Hepatocyte (in vitro differentiated cells): ENCODE measurements around the gene NPW. TPM values are rescaled to one million over a fixed set of nuclear protein-coding genes. Genes with fewer than 3 reads are reported as not detected.

Source experiments
- DNase-seq: peaks from one replicate; pipeline ENCODE4 v3.0.0-alpha.2; 2016; ENCODE audit warnings: low spot score
- H2AFZ ChIP-seq: fragments of 200-600 bp; sonication (generic); 2 replicates; pipeline ENCODE4 v1.6.0; 2016; ENCODE audit warnings: antibody characterized with exemption, mild to moderate bottlenecking
- H3K27ac ChIP-seq: fragments of 200-600 bp; sonication (generic); 2 replicates; pipeline ENCODE4 v1.5.1; 2016; ENCODE audit warnings: mild to moderate bottlenecking
- H3K27me3 ChIP-seq: fragments of 200-600 bp; sonication (generic); 2 replicates; pipeline ENCODE4 v1.6.1; 2016
- H3K36me3 ChIP-seq: fragments of 200-600 bp; sonication (generic); replicated peaks from 2 replicates; pipeline ENCODE4 v1.5.1; 2016; ENCODE audit warnings: low read depth; ENCODE audit not compliant: insufficient read depth
- H3K4me1 ChIP-seq: fragments of 200-600 bp; sonication (generic); 2 replicates; pipeline ENCODE4 v1.5.1; 2016; ENCODE audit warnings: mild to moderate bottlenecking, moderate library complexity; ENCODE audit not compliant: insufficient read depth
- H3K4me2 ChIP-seq: fragments of 200-600 bp; sonication (generic); 2 replicates; pipeline ENCODE4 v1.6.0; 2016
- H3K4me3 ChIP-seq: fragments of 200-600 bp; sonication (generic); 2 replicates; pipeline ENCODE4 v1.5.1; 2016; ENCODE audit warnings: mild to moderate bottlenecking
- H3K79me2 ChIP-seq: fragments of 200-600 bp; sonication (generic); 2 replicates; pipeline ENCODE4 v1.6.0; 2017; ENCODE audit warnings: mild to moderate bottlenecking
- H3K9me2 ChIP-seq: fragments of 200-600 bp; sonication (generic); replicated peaks from 2 replicates; pipeline ENCODE4 v1.6.0; 2017; ENCODE audit warnings: mild to moderate bottlenecking; ENCODE audit not compliant: insufficient read depth
- H3K9me3 ChIP-seq: fragments of 200-600 bp; sonication (generic); 2 replicates; pipeline ENCODE4 v1.5.1; 2016; ENCODE audit warnings: low read depth, mild to moderate bottlenecking
- H4K20me1 ChIP-seq: fragments of 200-600 bp; sonication (generic); 2 replicates; pipeline ENCODE4 v1.6.0; 2016; ENCODE audit warnings: mild to moderate bottlenecking; ENCODE audit not compliant: insufficient read depth, poor library complexity, severe bottlenecking
- CTCF ChIP-seq: fragments of 200-600 bp; sonication (generic); IDR thresholded peaks from 2 replicates; pipeline ENCODE4 v1.5.1; 2016; ENCODE audit warnings: antibody characterized with exemption, mild to moderate bottlenecking; ENCODE audit not compliant: poor library complexity
- EZH2 ChIP-seq: fragments of 200-600 bp; sonication (generic); IDR thresholded peaks from 2 replicates; pipeline ENCODE4 v1.6.1; 2016; ENCODE audit warnings: antibody characterized with exemption, mild to moderate bottlenecking, borderline replicate concordance
- EZH2phosphoT487 ChIP-seq: fragments of 200-600 bp; sonication (generic); IDR thresholded peaks from one replicate; pipeline ENCODE4 v1.6.1; 2018; ENCODE audit warnings: antibody characterized with exemption, mild to moderate bottlenecking, low read depth, moderate library complexity; ENCODE audit not compliant: unreplicated experiment, severe bottlenecking
- WGBS: methylation state at CpG from one replicate; pipeline ENCODE4 v1.1.6; 2016; ENCODE audit warnings: low lambda C conversion rate; ENCODE audit errors: missing lambda C conversion rate; 5-methylcytosine and 5-hydroxymethylcytosine counted together
- polyA plus RNA-seq: library from polyadenylated mRNA; unstranded; fragments of >200 nt; fragmentation: Nextera tagmentation; extraction: Ambion mirVana; gene quantifications from 2 replicates; pipeline ENCODE4 v1.2.1, GENCODE V29; 2016
- total RNA-seq: library from RNA; depleted of rRNA; stranded (reverse); fragments of >200 nt; gene quantifications from 2 replicates; pipeline ENCODE4 v1.2.3, GENCODE V29; 2014

The NPW gene
- total and polyA plus RNA-seq, 2 experiments from 2014 or later = 2.7 to 45.2 TPM

GRCh38 chr16:2019921-2020831 is 591 bp downstream of the NPW start:
- Histone ChIP-seq H3K4me3 (no peak overlapping the region), H3K27ac (no peak overlapping the region), H3K9me3 (no peaks in the 10 kb centered on the region), H3K27me3 (peaks cover 21% of the 10 kb centered on the region), H2AFZ (no peak overlapping the region), H3K4me1 (peaks cover 28% of the 10 kb centered on the region), H3K36me3 (no peaks in the 10 kb centered on the region), H4K20me1 (no peaks in the 10 kb centered on the region), H3K4me2 (peak overlapping the region; percentile 80), H3K9me2 (no peaks in the 10 kb centered on the region), H3K79me2 (no peaks in the 10 kb centered on the region)
- TF ChIP-seq EZH2phosphoT487 (no peak), EZH2 (no peak), CTCF (no peak)
- 3% methylated on average over 56 of the region's 96 CpGs for WGBS
- DNase-seq = peak; percentile 48

- peak; percentile 69 for DNase-seq
- WGBS = 4% methylated on average over 13 of the region's 14 CpGs
- Histone ChIP-seq H3K27ac (peak overlapping the region; percentile 15), H2AFZ (peak overlapping the region; percentile 60), H3K9me3 (no peaks in the 10 kb centered on the region), H3K27me3 (peaks cover 21% of the 10 kb centered on the region), H3K4me1 (peaks cover 36% of the 10 kb centered on the region), H3K9me2 (no peaks in the 10 kb centered on the region), H3K79me2 (peaks cover 8% of the 10 kb centered on the region), H4K20me1 (peaks cover 3% of the 10 kb centered on the region), H3K4me3 (no peak overlapping the region), H3K4me2 (peak overlapping the region; percentile 80), H3K36me3 (no peaks in the 10 kb centered on the region)
- TF ChIP-seq CTCF (no peak), EZH2phosphoT487 (no peak), EZH2 (no peak)
Observed at GRCh38 chr16:2022723-2023091, 3.1 kb downstream of the NPW start.

- Histone ChIP-seq H4K20me1 (peaks cover 8% of the 10 kb centered on the region), H3K4me1 (peaks cover 42% of the 10 kb centered on the region), H3K9me3 (no peaks in the 10 kb centered on the region), H2AFZ (peak overlapping the region; percentile 60), H3K79me2 (peaks cover 14% of the 10 kb centered on the region), H3K27ac (peak overlapping the region; percentile 82), H3K4me3 (no peak overlapping the region), H3K36me3 (no peaks in the 10 kb centered on the region), H3K27me3 (peaks cover 21% of the 10 kb centered on the region), H3K4me2 (peak overlapping the region; percentile 80), H3K9me2 (no peaks in the 10 kb centered on the region)
- peak; percentile 95 for DNase-seq
- TF ChIP-seq CTCF = peak; percentile 98
- no peak for TF ChIP-seq EZH2phosphoT487
- WGBS = 15% methylated on average over 49 of the region's 53 CpGs
Observed at GRCh38 chr16:2023092-2024031, 3.8 kb downstream of the NPW start.
